ACHN (cell line): ENCODE results near the gene SCARB1.
"Not testable (repeated sequence)": the region's sequence is repeated elsewhere in the genome, so short reads cannot be mapped to it uniquely, and the experiment has no call there.

Experiments used
- DNase-seq: peaks from one replicate; pipeline ENCODE4 v3.0.0-alpha.2; 2015
- in situ Hi-C: cut with HindIII; loops from 2 replicates; pipeline ENCODE4 v1.10.0; 2017; ENCODE audit warnings: low sequenced_read_pairs, low pct_ligation_motif_present, low pct_unique_long_range_greater_than_20kb

The SCARB1 gene, protein sequence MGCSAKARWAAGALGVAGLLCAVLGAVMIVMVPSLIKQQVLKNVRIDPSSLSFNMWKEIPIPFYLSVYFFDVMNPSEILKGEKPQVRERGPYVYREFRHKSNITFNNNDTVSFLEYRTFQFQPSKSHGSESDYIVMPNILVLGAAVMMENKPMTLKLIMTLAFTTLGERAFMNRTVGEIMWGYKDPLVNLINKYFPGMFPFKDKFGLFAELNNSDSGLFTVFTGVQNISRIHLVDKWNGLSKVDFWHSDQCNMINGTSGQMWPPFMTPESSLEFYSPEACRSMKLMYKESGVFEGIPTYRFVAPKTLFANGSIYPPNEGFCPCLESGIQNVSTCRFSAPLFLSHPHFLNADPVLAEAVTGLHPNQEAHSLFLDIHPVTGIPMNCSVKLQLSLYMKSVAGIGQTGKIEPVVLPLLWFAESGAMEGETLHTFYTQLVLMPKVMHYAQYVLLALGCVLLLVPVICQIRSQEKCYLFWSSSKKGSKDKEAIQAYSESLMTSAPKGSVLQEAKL

GRCh38 chr12:124863416-124864325, at the start of gene SCARB1:
Gene SCARB1 (minus strand): TSS chr12:124863864. CDS start chr12:124863720, 144 bp downstream.
- in situ Hi-C loops, result no loop called here
- peak; percentile 86 for DNase-seq

- in situ Hi-C loops, DNase-seq: not testable (repeated sequence)
These were observed 49.0 kb upstream of the SCARB1 start for GRCh38 chr12:124912529-124913287.

DNA sequence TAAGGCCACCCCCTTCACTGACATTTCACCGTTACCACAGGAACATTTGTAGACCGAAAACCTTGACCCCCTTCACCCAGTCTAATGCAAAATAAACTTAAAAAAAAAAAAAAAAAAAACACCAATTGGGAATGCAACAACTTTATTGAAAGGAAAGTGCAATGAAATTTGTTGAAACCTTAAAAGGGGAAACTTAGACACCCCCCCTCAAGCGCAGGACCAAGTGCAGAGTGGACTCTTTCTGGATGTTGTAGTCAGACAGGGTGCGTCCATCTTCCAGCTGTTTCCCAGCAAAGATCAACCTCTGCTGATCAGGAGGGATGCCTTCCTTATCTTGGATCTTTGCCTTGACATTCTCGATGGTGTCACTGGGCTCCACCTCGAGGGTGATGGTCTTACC, 47.9 kb upstream of the SCARB1 start:
- in situ Hi-C loops, DNase-seq: not testable (repeated sequence)

DNA sequence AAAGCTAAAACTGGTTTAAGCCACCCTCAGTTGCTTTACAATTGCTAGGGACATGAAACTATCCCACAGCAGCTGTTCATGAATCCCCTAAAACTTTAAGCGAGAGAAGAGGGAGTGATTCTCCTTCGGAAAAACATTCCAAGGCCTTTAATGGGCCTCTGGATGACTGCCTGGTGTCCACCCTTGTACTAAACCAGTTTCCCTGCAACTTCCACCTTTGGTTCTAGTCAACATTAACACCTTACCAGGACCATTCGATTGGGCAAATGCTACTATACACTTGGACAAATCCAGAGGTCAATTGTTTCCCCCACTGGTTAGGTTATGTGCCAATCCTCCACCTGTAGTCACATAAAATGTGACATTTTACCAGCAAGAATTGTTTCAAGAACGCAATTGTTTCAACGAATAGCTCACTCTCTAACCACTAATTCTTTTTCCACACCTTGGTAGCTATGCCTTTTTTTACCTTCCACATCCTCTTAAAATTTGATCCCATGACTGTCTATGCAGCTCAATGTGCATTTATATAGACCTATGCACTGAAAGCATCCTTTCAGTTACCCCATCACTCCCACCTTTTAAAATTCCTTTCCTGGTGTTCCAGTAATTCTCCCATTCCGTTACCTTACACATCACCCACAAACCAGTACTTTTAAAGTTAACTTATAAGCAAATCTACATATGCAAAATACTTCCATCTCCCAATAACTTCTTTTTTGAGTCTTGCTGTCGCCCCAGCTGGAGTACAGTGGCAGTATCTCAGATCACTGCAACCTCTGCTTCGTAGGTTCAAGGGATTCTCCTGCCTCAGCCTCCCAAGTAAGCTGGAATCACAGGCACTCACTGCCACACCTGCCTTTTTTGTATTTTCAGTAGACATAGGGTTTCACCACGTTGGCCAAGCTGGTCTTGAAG, 47.2 kb upstream of the SCARB1 start:
- peak; percentile 64 for DNase-seq
- in situ Hi-C loops, result no loop called here

GRCh38 chr12:124909831-124910560, 46.3 kb upstream of the SCARB1 start:
- in situ Hi-C loops, result no loop called here
- peak; percentile 64 for DNase-seq

DNA sequence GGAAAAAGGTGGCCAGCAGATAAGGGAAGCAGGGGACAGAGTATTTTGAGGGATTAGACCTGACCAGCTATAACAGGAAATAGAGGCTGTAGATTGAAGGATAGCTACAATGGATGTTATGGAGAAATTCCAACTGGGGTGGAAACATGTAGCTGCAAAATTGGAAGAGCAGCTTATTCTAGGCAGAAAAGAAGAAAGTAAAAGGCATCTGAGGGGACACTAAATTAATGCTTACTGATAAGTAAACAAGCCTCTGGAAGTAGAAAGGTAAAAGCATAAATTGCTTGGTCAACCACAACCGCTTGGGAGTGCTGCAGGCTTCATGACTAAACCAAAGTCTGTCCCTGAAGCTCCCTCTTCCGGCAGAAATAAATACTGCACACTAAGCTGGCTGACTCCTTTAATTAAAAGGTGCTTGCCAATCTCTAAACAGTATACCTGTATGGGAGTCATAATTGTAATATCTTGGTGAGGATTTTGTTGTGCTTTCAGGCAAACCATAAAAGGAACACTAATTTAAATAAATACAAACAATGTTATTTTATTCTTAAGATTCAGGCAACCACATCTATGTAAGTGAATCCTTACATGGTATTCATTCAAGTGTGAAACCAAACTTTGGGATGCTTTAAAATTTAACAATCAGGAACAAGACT, 43.1 kb upstream of the SCARB1 start:
- peak; percentile 98 for DNase-seq
- in situ Hi-C loops, result no loop called here

DNA sequence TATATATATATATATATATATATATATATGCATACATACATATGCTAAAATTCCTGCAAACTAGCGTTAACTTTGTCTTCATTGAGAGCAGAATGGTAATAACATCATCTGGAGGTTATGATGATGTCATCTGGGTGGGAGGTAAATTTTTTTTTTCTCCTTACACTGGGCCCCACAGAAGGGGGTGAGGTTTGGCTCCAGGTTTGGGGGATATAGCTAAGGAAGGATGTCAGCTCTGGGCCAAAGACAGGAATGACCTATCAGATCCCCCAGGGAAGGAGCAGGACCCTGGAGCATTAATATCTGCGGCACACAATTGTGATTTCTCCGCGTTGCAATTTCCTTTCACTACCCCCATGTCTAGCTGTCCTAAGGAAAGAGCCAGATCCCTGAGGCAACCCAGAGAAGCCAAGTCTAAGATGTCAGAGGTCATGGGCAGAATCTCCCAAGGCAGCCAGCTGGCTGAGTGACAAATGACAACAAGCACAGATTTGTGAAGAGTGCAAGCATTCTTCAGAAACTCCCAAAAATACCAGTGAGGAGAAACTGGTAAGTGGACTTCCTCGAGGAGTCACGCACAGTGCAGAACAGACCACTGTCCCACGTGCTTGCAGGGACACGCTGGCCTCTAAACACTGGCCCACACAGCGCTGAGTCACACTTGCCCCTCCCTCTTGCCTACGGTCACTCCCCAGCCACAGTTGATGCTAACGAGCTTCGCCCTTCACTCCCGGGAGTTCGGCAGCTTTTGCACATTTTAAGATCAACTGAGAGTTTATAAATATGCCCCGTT, 40.8 kb upstream of the SCARB1 start:
- DNase-seq, result peak; percentile 88
- in situ Hi-C loops, result no loop called here

GRCh38 chr12:124902916-124903315, 39.3 kb upstream of the SCARB1 start:
- in situ Hi-C loops, result no loop called here
- no peak for DNase-seq

- no peak for DNase-seq
- in situ Hi-C loops, result no loop called here
These were observed 37.3 kb upstream of the SCARB1 start for GRCh38 chr12:124901003-124901402.

DNA sequence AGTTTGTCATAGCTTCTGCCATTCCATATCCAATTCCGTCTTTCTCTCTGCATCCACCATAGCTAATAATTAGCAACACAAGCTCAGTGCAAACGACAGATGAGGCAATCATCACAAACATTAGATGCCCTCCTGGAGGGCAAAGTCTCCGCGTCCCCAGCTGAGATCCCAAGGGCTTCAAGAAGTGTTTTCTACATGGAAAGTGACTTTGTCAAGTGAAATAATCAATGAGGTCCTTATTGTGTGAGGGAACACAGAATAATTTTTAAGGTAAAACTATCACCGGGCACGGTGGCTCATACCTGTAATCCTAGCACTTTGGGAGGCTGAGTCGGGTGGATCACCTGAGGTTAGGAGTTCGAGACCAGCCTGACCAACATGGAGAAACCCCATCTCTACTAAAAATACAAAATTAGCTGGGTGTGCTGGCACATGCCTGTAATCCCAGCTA, 36.7 kb upstream of the SCARB1 start:
- in situ Hi-C loops, DNase-seq: not testable (repeated sequence)

DNA sequence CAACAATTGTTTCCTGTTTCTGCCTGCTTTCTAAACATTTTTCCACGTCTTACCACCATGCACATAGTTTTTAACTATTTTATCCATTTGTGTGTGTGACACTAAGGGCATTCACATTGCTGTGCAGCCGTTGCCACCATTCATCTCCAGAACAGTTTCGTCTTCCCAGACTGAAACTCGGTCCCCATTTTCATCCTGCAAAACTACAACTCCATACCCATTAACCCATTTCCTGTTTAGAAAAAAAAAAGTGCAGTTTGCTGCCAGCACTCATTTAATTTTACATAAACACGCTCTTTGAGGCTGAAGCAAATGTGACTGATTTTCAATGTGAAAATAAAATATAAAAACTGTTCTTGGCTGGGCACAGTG, 35.2 kb upstream of the SCARB1 start:
- DNase-seq, result no peak
- in situ Hi-C loops, result no loop called here

DNA sequence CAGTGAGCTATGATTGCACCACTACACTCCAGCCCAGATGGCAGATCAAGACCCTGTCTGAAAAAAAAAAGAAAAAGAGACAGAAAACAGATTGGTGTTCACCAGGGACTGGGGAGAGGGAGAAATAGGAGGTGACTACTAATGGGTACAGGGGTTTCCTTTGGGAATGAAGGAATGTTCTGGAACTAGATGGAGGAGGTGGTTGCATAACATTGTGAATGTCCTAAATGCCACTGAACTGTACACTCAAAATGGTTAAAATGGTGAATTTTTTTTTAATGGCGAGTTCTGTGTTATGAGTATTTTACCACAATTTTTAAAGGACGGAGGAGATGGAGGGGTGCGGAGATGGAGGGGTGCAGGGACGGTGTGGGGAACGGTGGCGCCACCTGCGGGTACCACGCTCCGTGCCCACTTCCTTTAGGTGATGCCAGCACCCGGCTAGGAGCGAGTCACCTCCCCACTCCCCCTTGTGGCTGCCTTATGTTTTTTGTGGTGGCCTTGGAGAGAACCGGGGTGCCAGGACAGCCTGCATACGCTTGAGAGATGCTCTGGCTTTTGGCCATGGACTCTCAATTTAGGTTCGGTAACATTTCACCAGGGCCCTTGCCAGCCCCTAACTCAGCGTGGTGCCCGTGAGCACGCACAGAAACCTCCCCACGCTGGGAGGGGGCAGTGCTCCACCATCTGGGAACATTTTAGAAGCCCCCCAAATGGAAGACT, 34.7 kb upstream of the SCARB1 start:
- DNase-seq, result peak; percentile 88
- in situ Hi-C loops, result no loop called here

DNA sequence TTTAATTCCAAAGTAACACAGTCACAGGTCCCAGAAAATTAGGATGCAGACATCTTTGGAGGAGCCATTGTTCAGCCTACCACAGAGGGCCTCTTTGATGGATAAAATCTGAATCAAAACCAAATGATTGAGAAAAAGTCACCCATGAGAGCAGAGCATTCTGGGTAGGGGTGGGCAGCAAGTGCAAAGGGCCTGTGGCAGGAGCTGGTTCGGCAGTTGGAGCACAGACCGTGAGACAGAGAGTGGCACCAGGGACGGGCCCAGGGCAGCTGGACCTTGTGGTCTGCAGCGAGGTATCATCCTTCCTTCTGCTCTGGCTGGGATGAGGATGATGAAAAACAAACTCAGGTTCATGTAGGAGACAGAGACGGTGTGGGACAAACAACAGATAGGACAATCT, 32.8 kb upstream of the SCARB1 start:
- in situ Hi-C loops, result no loop called here
- DNase-seq, result no peak

DNA sequence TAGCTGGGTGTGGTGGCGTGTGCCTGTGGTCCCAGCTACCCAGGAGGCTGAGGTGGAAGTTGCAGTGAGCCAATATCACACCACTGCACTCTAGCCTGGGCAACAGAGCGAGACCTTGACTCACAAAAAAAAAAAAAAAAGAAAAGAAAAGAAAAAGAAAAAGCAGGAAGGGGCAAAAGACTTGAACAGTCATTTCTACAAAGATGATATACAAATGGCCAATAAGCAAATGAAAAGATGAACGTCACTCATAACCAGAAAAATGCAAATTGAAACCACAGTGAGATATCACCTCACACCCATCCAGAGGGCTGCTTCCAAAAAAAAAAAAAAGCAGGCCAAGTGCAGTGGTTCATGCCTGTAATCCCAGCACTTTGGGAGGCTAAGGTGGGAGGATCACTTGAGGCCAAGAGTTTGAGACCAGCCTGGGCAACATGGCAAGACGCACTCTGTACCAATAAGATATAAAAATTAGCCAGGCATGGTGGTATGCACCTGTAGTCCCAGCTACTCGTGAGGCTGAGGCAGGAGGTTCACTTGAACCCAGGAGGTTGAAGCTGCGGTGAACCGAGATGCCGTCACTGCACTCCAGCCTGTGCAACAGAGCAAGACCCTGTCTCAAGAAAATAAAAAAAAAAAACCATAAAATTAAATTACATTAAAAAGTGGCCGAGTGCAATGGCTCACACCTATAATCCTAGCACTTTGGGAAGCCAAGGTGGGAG, 30.3 kb upstream of the SCARB1 start:
- in situ Hi-C loops, result no loop called here
- no peak for DNase-seq

DNA sequence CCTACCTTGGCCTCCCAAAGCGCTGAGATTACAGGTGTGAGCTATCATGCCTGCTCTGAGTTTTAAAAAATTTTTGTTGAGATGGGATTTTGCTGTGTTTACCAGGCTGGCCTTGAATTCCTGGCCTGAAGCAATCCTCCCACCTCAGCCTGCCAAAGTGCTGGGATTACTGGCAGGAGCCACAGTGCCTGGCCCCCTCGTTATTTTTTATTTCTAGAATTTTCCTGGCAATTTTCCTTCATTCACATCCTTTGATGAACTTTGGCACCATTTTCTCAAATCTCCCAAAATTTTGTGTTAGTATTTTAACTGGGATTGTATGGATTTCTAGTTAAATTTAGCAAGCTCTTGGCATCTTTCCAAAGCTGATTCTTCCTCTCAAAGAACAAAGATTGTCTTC, 24.6 kb upstream of the SCARB1 start:
- in situ Hi-C loops, result no loop called here
- no peak for DNase-seq
